GM21381 (cell line): Measurements from ENCODE around the gene ZNG1F.
"Not testable (repeated sequence)": the region's sequence is repeated elsewhere in the genome, so short reads cannot be mapped to it uniquely, and the experiment has no call there.

ENCODE experiments used
- ATAC-seq: cut with Tn5 transposase; IDR thresholded peaks from one replicate; pipeline ENCODE4 v1.9.1; 2021; ENCODE audit warnings: mild to moderate bottlenecking, moderate library complexity; ENCODE audit not compliant: unreplicated experiment

Gene ZNG1F

DNA sequence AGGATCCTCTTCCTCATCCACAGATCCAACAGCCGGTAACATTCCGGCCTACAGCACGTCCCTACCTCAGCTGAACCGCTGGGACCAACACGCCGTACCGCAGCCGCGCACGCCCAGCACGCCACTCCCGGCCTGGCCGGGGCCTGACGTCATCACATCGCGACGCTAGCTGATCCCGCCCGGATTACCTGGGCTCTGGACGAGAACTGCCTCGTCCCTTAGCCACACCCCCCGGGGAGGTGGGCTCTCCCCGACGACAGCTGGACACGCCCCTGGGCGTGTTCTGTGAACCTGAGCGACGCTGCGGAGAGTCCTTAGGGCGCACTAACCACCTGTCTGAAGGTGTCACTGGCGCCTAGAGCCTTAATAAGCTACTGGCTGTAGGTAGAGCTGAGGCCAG lies at the start of gene ZNG1F:
Gene ZNG1F (minus strand): TSS at position 101 of the 400 bp plus-strand sequence. CDS start 59 bp downstream, at position 42.
- not testable (repeated sequence) for ATAC-seq

DNA sequence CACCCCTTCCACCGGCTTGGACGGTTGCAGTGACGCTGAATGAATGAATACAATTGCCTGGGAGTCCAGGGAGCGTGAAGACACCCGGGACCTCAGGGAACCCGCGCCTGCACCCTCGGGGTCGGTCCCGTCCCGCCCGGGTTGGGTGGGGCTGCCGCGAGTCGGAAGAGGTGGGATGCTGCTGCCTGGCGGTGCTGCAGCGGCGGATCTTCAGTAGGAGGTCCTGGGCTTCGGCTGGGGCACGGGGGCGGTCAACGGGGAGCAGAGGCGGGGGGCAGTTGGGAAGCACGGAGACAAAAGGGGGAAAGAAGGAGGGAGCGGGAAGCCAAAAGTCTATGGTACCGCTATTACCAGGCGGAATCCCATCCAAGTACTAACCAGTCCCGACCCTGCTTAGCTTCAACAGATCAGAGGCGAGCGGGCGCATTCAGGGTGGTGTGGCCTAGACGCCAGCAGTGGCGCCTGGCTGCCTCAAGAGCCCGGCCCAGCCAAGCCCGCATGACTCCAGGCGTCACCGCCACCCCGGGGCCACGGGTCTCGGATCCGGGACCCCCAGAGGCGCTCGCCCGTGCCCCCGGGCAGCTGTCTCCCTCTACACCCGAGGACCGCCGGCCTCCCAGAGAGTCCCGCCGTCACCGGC lies 48.1 kb upstream of the ZNG1F start:
- not testable (repeated sequence) for ATAC-seq

GRCh38 chr9:41236486-41237109 lies 47.5 kb upstream of the ZNG1F start:
- not testable (repeated sequence) for ATAC-seq

GRCh38 chr9:41234811-41235805 lies 46.0 kb upstream of the ZNG1F start:
- peak; percentile 100 for ATAC-seq

DNA sequence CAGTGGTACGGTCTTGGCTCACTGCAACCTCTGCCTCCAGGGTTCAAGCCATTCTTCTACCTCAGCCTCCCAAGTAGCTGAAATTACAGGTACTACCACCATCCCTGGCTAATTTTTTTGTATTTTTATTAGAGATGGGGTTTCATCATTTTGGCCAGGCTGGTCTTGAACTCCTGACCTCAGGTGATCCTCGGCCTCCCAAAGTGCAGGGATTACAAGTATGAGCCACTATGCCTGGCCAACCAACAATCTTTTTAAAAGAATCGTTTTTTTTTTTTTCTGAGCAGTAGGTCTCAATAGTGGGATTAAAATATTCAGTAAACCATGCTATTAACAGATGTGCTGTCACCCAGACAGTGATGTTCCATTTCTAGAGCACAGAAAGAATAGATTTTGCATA lies 45.1 kb upstream of the ZNG1F start:
- ATAC-seq: peak; percentile 0

GRCh38 chr9:41232326-41232725 lies 43.2 kb upstream of the ZNG1F start:
- not testable (repeated sequence) for ATAC-seq

GRCh38 chr9:41230418-41230817 lies 41.3 kb upstream of the ZNG1F start:
- not testable (repeated sequence) for ATAC-seq

GRCh38 chr9:41229408-41230401 lies 40.6 kb upstream of the ZNG1F start:
- no peak for ATAC-seq

GRCh38 chr9:41219831-41220230 lies 30.7 kb upstream of the ZNG1F start:
- ATAC-seq: not testable (repeated sequence)

DNA sequence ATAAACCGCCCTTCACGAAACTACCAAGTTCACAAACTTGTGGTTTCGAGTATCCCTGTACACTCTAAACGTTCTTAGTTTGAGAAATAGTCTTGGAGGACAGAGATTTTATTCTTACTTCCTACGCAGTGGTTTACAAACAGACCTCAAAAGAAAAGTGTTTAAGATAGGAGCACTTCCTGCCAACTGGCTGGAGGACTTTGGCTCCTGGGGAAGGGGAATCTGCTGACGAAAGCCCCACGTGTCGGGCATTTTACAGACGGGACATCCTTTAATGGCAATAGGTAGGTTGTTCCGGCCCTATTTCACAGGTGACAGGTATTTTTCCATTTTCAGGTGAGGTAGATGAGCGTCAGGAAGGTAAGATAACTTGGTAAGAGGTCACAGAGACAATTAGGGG lies 678 bp downstream of the ZNG1F start:
- ATAC-seq: not testable (repeated sequence)

DNA sequence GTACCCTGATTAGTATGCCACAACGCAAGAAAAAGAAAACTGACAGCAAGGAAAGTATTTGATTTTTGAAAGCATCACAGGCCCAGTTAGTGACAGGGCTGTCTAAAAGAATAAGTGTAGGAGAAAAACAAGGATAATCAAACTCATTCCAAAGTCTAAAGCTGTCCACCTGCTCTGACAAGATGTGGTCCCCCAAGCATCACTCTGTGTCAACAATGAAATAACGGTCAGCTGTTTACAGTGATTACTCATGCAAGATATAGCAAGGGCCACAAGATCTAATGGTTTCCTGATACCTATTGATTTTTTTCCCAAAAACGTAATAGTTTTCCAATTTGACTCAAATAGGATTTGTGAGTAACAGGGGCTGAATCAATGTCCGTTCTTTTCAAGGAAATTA lies 14.1 kb downstream of the ZNG1F start:
- not testable (repeated sequence) for ATAC-seq

DNA sequence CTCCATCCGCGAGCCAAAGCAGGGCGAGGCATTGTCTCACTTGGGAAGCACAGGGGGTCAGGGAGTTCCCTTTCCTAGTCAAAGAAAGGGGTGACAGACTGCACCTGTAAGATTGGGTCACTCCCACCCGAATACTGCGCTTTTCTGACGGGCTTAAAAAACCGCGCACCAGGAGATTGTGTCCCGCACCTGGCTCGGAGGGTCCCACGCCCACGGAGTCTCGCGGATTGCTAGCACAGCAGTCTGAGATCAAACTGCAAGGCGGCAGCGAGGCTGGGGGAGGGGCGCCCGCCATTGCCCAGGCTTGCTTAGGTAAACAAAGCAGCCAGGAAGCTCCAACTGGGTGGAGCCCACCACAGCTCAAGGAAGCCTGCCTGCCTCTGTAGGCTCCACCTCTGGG lies 39.0 kb downstream of the ZNG1F start:
- not testable (repeated sequence) for ATAC-seq

GRCh38 chr9:41141878-41142277 lies 47.2 kb downstream of the ZNG1F start:
- not testable (repeated sequence) for ATAC-seq

DNA sequence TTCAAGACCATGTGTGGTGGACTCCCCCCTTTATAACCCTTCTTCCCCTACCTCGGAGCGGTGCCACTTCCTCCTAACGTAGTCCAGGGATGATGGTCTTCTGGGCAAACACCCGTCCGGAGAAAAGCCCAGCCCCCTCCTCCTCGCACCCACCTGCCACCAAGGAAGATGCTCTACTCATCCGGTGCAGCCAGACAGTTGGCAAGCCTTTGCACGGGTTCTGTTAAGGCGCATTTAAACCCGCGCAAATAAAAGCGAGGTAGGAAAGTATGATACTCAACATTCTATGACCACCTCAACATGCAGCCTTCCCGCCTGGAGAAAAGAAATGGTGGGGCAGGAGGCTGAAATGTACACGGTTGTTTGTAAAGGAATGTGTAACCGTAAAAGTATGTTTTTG lies 60.5 kb downstream of the ZNG1F start, which contains the start of gene FOXD4L6:
Gene FOXD4L6 (minus strand): TSS at position 101 of the 400 bp plus-strand sequence. CDS start 298 bp downstream, outside the sequence.
- ATAC-seq: not testable (repeated sequence)

GRCh38 chr9:41126746-41127446 lies 62.2 kb downstream of the ZNG1F start:
- not testable (repeated sequence) for ATAC-seq

DNA sequence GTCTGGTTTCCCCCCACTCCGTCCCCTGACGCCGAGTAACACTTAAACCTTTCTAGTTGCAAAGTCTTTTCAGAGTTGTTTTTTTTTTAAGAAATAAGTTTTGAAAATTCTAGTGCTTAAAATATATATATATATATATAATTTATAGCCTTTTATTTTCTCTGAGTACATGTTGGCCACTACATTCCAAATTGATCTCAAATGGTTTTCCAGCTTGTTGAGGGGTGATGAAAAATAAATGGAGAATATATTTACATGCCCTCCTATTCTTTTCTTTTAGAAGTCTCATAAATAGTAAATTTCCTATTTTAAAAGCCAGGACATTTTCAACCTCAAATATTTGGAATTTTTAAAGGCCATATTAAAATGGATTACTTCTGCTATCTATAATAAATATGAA lies 63.2 kb downstream of the ZNG1F start:
- ATAC-seq: not testable (repeated sequence)

DNA sequence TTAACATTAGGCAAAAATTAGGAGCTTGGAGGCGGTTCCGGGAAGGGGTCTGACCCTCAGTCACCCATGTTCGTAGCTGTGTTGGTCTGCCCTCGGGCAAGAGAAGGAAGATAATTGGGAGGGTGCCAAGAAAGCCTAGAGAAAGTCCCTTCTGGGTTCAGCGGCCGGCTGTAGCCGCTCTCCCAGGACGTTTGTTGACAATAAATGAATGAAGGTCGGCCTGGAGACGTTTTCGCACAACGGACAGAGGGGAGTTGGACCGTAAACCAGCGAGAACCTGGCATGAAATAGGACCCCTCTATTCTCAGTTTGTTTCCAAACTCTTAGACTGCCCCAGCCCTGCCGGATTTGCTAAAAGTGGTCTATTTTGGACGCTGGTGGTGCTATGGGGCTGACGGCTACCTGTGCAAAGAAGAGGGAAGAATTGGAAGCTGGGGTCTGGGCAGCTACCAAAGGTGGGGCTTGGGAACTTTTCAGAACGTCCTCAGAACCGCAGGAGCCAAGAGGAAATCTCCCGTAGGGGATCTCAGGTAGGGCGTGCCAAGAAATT lies 63.9 kb downstream of the ZNG1F start:
- ATAC-seq: not testable (repeated sequence)

DNA sequence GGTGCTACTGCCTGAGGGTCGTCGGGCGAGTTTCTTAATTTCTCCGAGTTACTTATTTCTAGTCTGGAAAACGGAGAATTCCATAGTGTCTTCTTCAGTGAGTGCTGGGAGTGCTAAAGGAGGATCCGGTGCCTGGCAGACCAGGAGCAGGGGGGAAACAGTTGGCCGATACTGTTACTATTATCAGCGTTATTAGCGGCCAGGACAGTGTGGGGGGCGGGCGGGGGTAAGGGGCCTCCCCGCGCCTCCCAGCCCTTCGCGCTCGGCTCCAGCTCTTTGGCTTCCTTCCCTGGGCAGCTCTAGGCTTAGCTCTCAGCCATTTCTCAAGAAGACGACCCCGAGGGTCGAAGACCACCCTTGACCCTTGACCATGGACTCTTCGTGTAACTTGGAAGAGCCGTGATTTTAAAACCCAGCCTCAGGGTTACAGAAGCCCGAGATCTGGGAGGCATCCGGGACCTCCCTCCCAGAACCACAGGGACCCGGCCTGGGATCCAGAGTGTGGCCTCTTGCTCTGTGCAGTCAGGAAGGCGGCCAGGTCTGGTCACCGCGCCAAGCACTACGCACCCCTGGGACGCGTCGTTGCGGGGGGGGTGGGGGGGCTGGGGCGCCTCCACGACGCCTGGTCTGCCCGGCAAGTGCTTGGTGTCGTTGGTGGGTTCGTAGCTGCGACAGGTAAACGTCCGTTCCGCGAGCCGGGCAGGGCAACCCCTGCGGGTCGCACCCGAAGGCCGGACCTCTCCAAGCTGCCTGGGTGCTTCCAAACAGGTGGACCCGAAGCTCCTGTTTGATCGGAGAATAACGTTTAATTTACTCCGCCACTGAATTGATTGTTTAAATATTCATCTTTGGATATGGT lies 64.6 kb downstream of the ZNG1F start:
- ATAC-seq: not testable (repeated sequence)
